Nucleus accumbens (tissue), 56 donors: ENCODE data around the gene DLX6.
A peak's percentile ranks its signal among the peaks of the same experiment; 100 is the strongest.
"Not testable (repeated sequence)": the region's sequence is repeated elsewhere in the genome, so short reads cannot be mapped to it uniquely, and the experiment has no call there.

Source experiments
- DNase-seq, 56 donors: peaks; one replicate each; lab custom pipeline; 2025; lab: John Stamatoyannopoulos, UW

Gene DLX6

GRCh38 chr7:97020996-97021746 is 15.8 kb downstream of the DLX6 start:
- DNase-seq = peak in 1 of 56 donors; percentile 15

DNA sequence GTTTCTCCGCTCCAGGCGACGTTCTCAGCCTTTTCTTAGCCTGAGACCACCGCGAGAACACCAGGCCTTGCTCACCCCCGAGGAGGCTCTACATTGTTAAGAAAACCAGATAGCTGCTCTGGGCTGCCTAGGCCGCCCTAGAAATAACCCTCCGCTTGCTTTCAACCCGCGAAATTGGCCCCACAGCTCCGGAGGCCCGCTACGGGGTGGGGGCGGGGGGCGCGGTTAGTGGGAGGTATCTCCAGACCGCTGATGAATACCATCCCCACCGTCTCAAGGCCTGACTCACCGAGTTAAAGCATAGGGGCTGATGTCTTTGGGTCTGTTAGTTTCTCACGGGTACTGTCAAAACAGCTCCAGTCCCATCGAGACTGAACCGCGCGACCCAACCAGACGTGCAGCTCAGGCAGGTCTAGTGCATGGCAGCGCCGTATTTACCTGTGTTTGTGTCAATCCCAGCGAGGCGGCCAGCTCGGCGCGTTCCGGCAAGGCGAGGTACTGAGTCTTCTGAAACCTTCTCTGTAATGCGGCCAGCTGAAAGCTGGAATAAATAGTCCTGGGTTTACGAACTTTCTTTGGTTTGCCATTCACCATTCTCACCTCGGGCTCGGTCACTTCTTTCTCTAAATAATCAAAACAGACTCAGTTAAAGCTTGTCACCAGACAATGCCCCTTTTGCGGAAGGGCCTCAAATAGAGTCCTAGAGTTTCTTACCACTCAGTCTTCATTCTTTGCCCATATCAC is 16.6 kb downstream of the DLX6 start:
- peak in 4 of 56 donors; percentile 28 to 55 (median 48) for DNase-seq

DNA sequence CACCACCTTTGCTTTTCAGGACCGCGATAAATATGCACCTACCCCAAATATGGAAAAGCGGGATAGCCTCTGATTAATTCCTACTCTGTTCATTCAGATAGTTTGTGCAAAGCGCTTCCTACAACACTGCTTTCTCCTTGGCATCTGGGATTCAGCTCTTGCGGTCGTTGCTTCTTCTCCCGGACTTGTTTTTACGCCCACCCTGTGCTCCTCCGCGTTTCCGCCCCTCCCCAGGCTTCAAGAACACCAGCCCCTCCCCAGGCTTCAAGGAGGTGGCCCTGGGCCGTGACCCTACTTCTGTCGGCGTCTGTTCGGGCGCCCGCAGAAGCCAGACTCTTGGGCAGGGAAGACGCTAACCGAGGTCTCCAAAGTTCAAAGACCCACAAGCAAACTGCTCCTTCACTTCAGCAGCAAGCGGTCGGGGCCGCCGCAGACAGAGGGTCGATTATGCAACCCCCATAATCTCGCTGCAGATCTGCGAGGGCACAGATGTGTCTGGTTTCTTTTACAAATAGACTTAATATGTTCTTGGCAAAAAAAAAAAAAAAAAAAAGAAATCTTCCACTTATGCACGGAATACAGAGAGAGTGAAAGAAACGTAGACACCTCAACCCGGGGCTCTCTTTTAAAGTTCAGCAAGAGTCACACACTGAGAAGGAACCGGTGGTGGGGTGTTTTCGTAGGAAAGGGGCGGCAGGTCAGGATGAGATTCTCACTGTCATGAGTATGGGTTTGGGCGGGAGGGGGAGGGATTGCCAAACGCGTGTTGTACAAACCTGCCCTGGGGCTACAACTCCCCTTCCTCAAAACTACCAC is 17.3 kb downstream of the DLX6 start:
- DNase-seq = no peak

DNA sequence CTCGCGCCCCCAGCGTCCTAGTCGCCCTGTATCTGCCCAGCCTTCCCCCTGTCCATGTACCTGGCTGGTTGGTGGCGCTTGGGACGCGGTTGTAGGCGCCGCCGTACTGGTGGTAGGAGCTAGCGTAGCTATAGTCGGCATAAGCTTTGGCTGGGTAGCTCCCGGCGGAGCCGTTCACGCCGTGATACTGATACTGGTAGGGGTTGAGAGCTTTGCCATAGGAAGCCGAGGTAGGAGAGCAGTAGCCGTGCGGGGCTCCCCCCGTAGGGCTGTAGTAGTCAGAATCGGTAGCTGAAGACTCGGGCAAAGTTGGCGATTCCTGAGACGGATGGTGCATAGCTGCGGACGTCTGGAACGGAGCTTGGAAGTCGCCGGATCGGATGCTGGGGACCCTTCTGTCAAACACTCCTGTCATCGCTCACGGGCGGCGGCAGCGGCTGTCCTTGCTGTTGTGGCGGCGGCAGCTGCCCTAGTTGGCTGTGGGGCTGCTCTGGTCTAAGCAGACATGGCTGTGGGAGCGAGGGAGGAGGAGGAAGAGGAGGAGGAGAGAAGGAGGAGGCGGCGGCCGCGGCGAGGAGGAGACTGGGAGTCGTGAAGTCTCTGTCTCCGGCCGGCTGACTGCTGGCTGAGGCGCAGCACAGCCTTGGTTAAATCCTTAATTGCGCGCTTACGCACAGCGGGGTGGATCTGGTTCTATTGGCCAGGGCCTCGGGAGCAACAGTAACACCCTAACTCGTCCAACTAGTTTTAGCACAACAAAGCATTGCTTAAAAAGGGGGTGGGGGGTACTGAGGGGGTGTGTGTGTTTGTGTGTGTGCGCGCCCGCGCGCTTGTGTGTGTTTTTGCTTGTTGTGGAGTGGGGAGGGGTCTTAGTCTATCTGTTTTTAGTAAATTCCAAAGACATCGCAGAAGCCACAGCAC is 19.1 kb downstream of the DLX6 start, which contains the start of gene DLX5:
Gene DLX5 (minus strand): TSS at position 623 of the 921 bp plus-strand sequence. CDS start 208 bp downstream, at position 415.
- peak in 29 of 56 donors; percentile 37 to 81 (median 59) for DNase-seq

GRCh38 chr7:97025130-97025499 is 19.8 kb downstream of the DLX6 start:
- DNase-seq = peak in 3 of 56 donors; percentile 21 to 45 (median 31)

DNA sequence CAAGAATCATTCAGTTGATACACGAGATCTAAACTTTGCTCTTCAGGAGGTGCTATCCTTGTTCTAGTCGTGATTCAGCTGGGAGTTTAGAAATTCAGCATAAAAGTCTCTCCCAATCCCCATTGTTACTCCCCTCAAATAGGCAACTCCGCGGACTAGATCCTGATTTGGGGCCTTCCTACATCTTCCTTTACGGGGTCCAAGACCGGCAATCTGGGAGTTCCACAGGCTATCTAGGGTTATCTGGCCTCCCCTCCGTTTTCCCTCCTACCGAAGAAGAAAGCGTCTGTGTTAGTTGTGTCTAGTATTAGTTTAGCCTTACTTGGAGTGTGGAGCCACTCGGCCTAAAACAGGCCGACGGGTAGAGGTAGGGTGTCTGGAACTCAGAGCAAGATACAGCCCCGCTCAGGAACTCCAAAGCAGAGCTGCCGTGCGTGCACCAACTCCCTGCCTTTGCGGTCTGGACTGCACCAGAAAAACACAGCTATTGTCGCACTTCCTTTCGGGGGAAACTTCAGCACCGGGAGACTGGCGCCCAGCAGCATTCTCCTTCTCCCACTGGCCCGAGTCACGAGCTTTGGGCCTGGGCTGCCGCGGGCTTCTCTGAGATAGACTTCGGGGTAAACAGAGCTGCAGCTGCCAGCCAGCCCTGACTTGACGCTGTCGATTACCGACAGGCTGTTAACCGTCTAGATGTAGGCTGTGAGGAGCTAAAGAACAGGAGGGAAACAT is 20.8 kb downstream of the DLX6 start:
- DNase-seq = peak in 8 of 56 donors; percentile 22 to 41 (median 28)

DNA sequence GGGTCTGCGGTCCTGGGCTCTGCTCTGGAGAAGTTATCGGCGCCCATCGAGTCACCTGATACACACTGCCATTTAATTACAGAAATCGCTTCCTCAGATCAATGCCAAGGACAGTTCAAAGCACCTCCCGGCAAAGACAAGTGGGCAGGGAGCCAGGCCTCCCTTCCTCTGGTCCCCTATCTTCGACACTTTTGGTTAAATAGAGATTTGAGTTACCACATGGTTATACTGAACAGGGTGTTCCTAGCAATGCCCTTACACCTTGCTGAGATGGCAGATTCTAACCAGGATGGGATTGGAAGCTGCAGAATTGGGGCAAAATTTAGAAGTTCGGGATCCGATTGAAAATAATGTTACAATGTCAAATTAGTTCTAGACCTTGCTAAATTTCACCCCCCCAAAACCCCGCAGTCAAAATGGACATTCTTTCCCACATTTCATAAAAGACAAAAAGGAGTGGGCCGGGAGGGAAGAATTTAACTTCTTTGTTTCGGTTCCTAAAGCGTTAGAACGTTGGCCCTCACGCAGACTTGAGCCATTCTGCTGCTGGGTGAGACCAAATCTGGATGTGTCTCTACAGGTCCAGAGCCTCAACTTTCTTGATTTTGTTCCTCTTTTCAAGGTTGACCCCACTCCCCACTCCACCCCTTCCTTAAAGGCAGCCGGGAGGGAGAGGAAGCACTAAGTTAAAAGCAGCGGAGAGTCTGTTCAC is 21.5 kb downstream of the DLX6 start:
- peak in 3 of 56 donors; percentile 25 to 43 (median 33) for DNase-seq

DNA sequence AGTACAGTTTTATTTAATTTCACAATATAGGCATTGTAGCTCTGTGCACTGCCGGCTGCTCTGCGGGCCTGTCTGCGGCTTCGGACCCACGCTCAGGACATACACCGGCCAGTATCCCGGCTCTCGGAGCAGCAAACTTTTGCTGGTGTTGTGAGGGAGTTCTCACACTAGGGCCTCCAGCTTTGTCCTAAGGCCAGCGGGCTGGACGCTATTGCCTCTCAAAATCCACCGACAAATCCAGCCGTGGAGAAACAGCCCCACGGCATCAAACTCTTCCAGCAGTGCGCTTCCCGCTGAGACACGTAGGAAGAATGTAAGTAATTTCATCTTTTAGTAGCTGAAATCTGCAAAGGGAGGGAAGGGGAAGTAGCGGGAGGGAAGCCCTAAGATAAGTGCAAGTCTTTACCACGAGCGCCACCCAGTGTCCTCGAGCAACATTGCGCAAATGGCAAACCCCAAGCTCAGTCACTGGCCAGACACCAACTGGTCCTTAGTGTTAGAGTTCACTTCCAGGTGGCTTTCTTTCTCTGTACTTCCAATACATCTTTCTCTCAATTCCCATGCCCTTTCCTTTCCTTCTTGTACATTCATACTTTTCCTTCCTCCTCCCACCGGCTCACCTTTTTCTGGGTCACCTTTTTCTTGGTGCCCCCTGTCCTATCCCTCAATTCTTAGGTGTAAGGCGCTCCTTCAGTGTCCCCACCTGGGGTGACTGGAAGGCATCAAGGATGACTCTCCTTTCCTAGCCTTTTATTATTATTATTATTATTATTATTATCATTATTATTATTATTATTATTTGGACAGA is 22.3 kb downstream of the DLX6 start:
- DNase-seq = peak in 50 of 56 donors; percentile 25 to 89 (median 64)

GRCh38 chr7:97034213-97034852 is 29.0 kb downstream of the DLX6 start:
- DNase-seq = not testable (repeated sequence)

DNA sequence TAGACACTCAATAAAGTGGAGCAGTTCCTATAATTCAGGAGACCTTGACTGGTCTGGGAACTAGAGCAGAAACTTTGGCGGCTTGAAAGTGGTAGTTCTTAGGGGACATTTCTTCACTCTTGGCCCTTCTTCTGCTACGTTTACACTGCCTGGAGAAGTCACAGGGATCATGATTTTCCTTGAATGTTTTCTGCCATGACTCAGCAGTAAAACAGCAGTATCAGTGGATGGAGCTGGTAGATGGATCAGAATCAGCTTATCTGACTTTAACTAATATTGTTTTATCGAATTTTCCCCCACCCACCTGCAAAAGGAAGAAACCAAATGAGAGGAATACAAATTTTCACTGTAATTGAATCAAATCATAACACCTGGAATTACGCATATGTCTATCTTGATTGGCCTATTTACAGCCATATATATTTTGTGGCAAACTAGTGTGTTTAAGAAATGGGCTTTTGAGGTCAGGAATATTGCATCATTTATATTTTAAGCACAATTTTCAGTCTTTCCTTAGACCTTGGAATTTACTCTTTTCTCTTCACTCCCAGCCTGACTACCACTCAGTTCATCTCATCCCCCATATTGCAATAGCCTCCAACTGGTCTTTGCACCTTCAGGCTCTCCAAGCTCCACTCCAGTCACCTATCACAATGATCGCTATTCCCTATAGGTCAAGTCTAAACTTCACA is 34.2 kb downstream of the DLX6 start:
- DNase-seq = no peak

GRCh38 chr7:97043281-97043680 is 37.9 kb downstream of the DLX6 start:
- DNase-seq = no peak
